Measurements from ENCODE around the gene ATAT1. TPM values are rescaled to one million over a fixed set of nuclear protein-coding genes. Genes with fewer than 3 reads are reported as not detected.

Gene ATAT1
- total RNA-seq, 2 experiments from 2014 or later: 10.4 to 17.8 TPM

- Histone ChIP-seq H3K4me1 (ENCODE audit: insufficient read depth, low read length, poor library complexity, severe bottlenecking) (no peaks in the 10 kb centered on the region), H3K27ac (ENCODE audit: low read depth, low read length, poor library complexity, severe bottlenecking) (no peak overlapping the region), H3K9me3 (ENCODE audit: low read length) (no peaks in the 10 kb centered on the region), H3K36me3 (ENCODE audit: insufficient read depth, low read length) (peaks cover 81% of the 10 kb centered on the region), H3K4me3 (ENCODE audit: low read depth, low read length, poor library complexity, severe bottlenecking) (no peak overlapping the region), H4K20me1 (ENCODE audit: insufficient read depth, low read length) (no peaks in the 10 kb centered on the region), H3K79me2 (ENCODE audit: insufficient read depth, low read depth, low read length) (no peaks in the 10 kb centered on the region), H3K4me2 (ENCODE audit: low read length) (no peak overlapping the region), H3K9me2 (ENCODE audit: insufficient read depth, low read length) (no peaks in the 10 kb centered on the region), H2AFZ (ENCODE audit: low read length) (no peak overlapping the region)
- TF ChIP-seq CTCF (conservative IDR thresholded peaks at IDR 0.05; ENCODE audit: low read length) (no peak), EZH2phosphoT487 (IDR thresholded peaks at IDR 0.05; ENCODE audit: borderline replicate concordance, low read depth, low read length) (no peak)
- intact Hi-C loops (cut with micrococcal nuclease; ENCODE audit: unreplicated experiment): no loop called here
- ChIA-PET POLR2A (interaction anchor here (6.3 kb wide), 1 partner anchor 13 kb away, joined by 38 read pairs; no protein-coding TSS in a partner anchor), CTCF (ENCODE audit: unreplicated experiment) (no interaction called here)
- DNase-seq (ENCODE audit: low spot score): no peak
- TSS peak; percentile 34 for BruUV-seq (replicated peaks)
These were observed 26.2 kb upstream of the ATAT1 start for GRCh38 chr6:30600451-30600961.

GRCh38 chr6:30601436-30601814 lies 25.2 kb upstream of the ATAT1 start:
- no peak for TF ChIP-seq EZH2phosphoT487 (IDR thresholded peaks at IDR 0.05; ENCODE audit: borderline replicate concordance, low read depth, low read length)
- TF ChIP-seq CTCF (conservative IDR thresholded peaks at IDR 0.05; ENCODE audit: low read length): no peak
- Histone ChIP-seq H3K27ac (ENCODE audit: low read depth, low read length, poor library complexity, severe bottlenecking) (no peak overlapping the region), H3K79me2 (ENCODE audit: insufficient read depth, low read depth, low read length) (no peaks in the 10 kb centered on the region), H3K9me3 (ENCODE audit: low read length) (no peaks in the 10 kb centered on the region), H4K20me1 (ENCODE audit: insufficient read depth, low read length) (0 out of 2 replicates have a peak, but pooled peaks cover under 1% of the 10 kb centered on the region), H3K36me3 (ENCODE audit: insufficient read depth, low read length) (peaks cover 90% of the 10 kb centered on the region), H3K4me3 (ENCODE audit: low read depth, low read length, poor library complexity, severe bottlenecking) (no peak overlapping the region), H3K9me2 (ENCODE audit: insufficient read depth, low read length) (no peaks in the 10 kb centered on the region), H3K4me2 (ENCODE audit: low read length) (no peak overlapping the region), H2AFZ (ENCODE audit: low read length) (no peak overlapping the region), H3K4me1 (ENCODE audit: insufficient read depth, low read length, poor library complexity, severe bottlenecking) (no peaks in the 10 kb centered on the region)
- intact Hi-C loops (cut with micrococcal nuclease; ENCODE audit: unreplicated experiment): no loop called here
- POLR2A ChIA-PET: interaction anchor here (0.6 to 6.3 kb wide), 2 partner anchors 12 to 27 kb away, joined by 3 to 38 read pairs; no protein-coding TSS in a partner anchor
- CTCF ChIA-PET (ENCODE audit: unreplicated experiment): no interaction called here
- BruUV-seq (replicated peaks): no TSS peak
- DNase-seq (ENCODE audit: low spot score): no peak

DNA sequence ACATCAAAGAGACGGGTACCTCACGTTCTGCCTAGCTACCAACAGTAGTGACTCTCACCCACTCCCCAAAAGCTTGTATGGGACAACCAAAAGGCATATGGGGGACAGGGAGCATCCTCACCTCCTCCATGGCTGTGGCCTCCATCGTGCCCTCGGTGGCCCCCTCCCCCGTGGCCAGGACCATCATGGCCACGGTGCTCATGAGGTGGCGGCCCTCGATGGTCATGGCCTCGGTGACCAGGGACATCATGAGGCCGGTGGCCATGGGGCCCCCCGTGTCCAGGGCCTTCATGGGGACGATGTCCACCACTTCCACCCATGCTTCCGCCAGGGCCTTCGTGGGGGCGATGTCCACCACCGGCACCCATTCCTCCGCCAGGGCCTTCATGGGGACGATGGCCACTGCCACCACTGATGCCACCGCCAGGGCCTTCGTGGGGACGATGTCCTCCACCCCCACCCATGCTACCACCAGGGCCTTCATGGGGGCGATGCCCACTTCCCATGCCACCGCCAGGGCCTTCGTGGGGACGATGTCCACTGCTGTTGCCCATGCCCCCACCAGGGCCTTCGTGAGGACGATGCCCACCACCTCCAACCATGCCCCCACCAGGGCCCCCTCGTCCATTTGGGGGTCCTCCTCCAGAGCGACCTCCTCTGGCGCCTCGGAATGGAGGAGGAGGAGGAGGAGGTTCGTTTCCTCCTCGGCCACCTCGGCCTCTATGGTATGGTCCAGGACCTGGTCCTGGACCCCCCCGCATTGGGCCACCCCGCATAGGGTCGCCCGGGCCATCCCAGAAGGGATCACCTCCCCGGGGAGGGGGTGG lies 24.6 kb upstream of the ATAT1 start:
- Histone ChIP-seq H3K79me2 (ENCODE audit: insufficient read depth, low read depth, low read length) (peaks cover 5% of the 10 kb centered on the region; the same call in 1 of the 2 replicates), H3K4me1 (ENCODE audit: insufficient read depth, low read length, poor library complexity, severe bottlenecking) (no peaks in the 10 kb centered on the region), H2AFZ (ENCODE audit: low read length) (no peak overlapping the region), H3K9me3 (ENCODE audit: low read length) (no peaks in the 10 kb centered on the region), H4K20me1 (ENCODE audit: insufficient read depth, low read length) (0 out of 2 replicates have a peak, but pooled peaks cover 6% of the 10 kb centered on the region), H3K4me2 (ENCODE audit: low read length) (no peak overlapping the region), H3K4me3 (ENCODE audit: low read depth, low read length, poor library complexity, severe bottlenecking) (no peak overlapping the region), H3K9me2 (ENCODE audit: insufficient read depth, low read length) (no peaks in the 10 kb centered on the region), H3K36me3 (ENCODE audit: insufficient read depth, low read length) (peaks cover 92% of the 10 kb centered on the region), H3K27ac (ENCODE audit: low read depth, low read length, poor library complexity, severe bottlenecking) (no peak overlapping the region)
- TF ChIP-seq CTCF (conservative IDR thresholded peaks at IDR 0.05; ENCODE audit: low read length) (no peak), EZH2phosphoT487 (IDR thresholded peaks at IDR 0.05; ENCODE audit: borderline replicate concordance, low read depth, low read length) (no peak)
- no peak for DNase-seq (ENCODE audit: low spot score)
- no TSS peak for BruUV-seq (replicated peaks)
- intact Hi-C loops (cut with micrococcal nuclease; ENCODE audit: unreplicated experiment): no loop called here
- POLR2A ChIA-PET: interaction anchor here (0.6 to 6.3 kb wide), 2 partner anchors 11 to 27 kb away, joined by 3 to 38 read pairs; no protein-coding TSS in a partner anchor
- CTCF ChIA-PET (ENCODE audit: unreplicated experiment): no interaction called here

Measured in OCI-LY7 (cell line).